HEK293 (cell line): ENCODE data around the gene INTS13.

Experiments used
- HOXA7 ChIP-seq: sonication (generic); formaldehyde crosslinking; IDR thresholded peaks from 2 replicates; pipeline ENCODE4 v1.8.1; 2022; ENCODE audit warnings: missing genetic modification reagents, borderline replicate concordance
- INSM2 ChIP-seq: fragments of 450-650 bp; formaldehyde crosslinking; IDR thresholded peaks from 2 replicates; pipeline ENCODE4 v1.5.1; 2016; ENCODE audit warnings: missing biosample characterization, missing genetic modification characterization
- SALL2 ChIP-seq: fragments of 450-650 bp; formaldehyde crosslinking; IDR thresholded peaks from 2 replicates; pipeline ENCODE4 v1.5.0; 2017; ENCODE audit warnings: missing biosample characterization, mild to moderate bottlenecking, missing genetic modification characterization, borderline replicate concordance
- ZNF624 ChIP-seq: fragments of 450-650 bp; formaldehyde crosslinking; IDR thresholded peaks from 2 replicates; pipeline ENCODE4 v1.5.1; 2017; ENCODE audit warnings: missing biosample characterization, missing genetic modification characterization
- ZNF791 ChIP-seq: fragments of 450-650 bp; formaldehyde crosslinking; IDR thresholded peaks from 2 replicates; pipeline ENCODE4 v1.5.1; 2016; ENCODE audit warnings: missing biosample characterization, missing genetic modification characterization
- TF ChIP-seq, protein P1 (sequence below): fragments of 450-650 bp; formaldehyde crosslinking; IDR thresholded peaks from 2 replicates; pipeline ENCODE4 v1.5.1; 2016; ENCODE audit warnings: missing biosample characterization, missing genetic modification characterization

GRCh38 chr12:26870491-26871419 lies 67.0 kb downstream of the INTS13 start:
- TF ChIP-seq, protein P1, sequence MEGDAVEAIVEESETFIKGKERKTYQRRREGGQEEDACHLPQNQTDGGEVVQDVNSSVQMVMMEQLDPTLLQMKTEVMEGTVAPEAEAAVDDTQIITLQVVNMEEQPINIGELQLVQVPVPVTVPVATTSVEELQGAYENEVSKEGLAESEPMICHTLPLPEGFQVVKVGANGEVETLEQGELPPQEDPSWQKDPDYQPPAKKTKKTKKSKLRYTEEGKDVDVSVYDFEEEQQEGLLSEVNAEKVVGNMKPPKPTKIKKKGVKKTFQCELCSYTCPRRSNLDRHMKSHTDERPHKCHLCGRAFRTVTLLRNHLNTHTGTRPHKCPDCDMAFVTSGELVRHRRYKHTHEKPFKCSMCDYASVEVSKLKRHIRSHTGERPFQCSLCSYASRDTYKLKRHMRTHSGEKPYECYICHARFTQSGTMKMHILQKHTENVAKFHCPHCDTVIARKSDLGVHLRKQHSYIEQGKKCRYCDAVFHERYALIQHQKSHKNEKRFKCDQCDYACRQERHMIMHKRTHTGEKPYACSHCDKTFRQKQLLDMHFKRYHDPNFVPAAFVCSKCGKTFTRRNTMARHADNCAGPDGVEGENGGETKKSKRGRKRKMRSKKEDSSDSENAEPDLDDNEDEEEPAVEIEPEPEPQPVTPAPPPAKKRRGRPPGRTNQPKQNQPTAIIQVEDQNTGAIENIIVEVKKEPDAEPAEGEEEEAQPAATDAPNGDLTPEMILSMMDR (tag by site-specific recombination): no peak
- no peak for TF ChIP-seq ZNF791 (tag by site-specific recombination)
- no peak for TF ChIP-seq HOXA7
- no peak for TF ChIP-seq ZNF624
- no peak for TF ChIP-seq SALL2 (tag by site-specific recombination)
- no peak for TF ChIP-seq INSM2
